ENCODE measurements around the gene SEZ6L.

The SEZ6L gene

DNA sequence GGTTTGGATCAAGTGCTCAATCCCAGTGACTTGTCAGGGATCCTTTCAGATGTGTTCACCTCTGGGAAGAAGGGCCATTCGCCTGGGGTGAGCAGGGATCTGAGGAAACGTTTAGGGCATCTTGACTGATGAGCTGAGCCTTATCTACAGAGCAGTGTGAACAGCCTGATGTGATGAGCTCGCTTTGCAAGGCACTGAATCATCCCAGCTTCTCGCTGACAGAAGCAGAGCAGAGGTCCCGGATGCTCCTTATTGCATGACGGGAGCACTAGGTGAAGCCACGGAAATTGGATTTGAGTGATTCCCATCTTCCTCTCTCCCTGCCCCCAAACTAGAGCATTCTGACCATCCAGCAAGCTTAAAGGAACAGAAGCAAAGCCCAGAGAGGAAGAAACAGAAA is 46.5 kb downstream of the SEZ6L start:
- TF ChIP-seq TAF1 (IDR thresholded peaks at IDR 0.05; ENCODE audit: borderline replicate concordance, low read depth, low read length) (no peak), POLR2A (IDR thresholded peaks at IDR 0.05; ENCODE audit: low read depth, low read length) (no peak), POLR2AphosphoS5 (IDR thresholded peaks at IDR 0.05; ENCODE audit: low read depth, low read length) (no peak)
- FAIRE-seq: no peak
- DNase-seq (ENCODE audit: insufficient read length): no peak

DNA sequence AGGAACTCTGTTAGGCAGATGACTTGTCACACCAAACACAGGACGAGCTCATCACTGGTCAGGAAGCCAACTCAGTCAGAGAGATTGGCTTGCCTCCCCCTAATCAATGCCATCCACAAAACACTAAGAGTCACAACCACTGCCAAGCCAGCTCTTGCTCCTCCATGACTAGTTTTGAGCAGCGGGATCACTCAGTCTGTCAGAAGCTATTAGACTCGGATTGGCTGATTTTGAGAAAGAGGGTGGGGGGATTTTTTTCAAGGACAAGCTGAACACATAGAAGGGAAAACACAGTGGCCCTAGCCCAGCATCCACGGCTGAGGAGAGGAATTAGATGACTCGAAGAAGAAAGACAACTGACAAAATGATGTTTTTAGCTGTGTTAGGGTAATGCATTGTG is 55.9 kb downstream of the SEZ6L start:
- TF ChIP-seq POLR2AphosphoS5 (IDR thresholded peaks at IDR 0.05; ENCODE audit: low read depth, low read length): no peak
- TF ChIP-seq TAF1 (IDR thresholded peaks at IDR 0.05; ENCODE audit: borderline replicate concordance, low read depth, low read length): no peak
- TF ChIP-seq POLR2A (IDR thresholded peaks at IDR 0.05; ENCODE audit: low read depth, low read length): no peak
- DNase-seq (ENCODE audit: insufficient read length) (no peak), FAIRE-seq (no peak)

DNA sequence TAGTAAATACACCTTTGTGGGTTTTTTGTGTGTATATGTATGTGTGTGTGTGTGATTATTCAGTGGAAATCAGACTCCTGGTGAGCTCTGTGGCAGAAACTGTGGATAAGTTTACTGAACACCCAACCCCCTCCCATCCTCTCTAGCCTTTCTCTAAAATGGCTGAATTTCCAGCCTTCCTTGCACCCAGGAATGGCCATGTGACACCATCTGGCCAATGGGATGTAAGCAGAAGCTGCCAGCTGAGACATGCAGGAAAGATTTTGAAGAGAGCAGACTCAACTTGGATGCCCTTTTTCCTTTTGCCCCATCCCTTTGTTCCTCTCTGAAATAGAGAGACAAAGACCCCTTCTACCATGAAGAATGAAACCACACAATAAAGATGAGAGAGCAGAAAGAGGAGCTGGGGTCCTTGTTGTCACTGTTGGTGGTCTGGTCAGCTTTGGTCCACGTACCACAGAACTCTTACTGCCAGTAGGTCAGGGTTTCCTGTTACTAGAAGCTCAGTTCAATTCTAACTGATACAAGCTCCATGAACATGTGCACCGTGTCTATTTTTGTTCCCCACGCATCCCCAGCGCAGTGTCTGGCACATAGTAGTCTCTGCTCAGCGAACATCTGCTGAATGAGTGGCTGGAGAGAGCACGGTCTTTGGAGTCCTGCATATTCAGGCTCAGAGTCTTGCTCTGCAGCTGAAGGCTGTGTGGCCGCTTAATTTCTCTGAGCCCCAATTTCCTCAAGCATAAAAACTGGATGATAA is 57.5 kb downstream of the SEZ6L start:
- TF ChIP-seq POLR2A (IDR thresholded peaks at IDR 0.05; ENCODE audit: low read depth, low read length) (no peak), POLR2AphosphoS5 (IDR thresholded peaks at IDR 0.05; ENCODE audit: low read depth, low read length) (no peak), TAF1 (IDR thresholded peaks at IDR 0.05; ENCODE audit: borderline replicate concordance, low read depth, low read length) (no peak)
- DNase-seq (ENCODE audit: insufficient read length) (no peak), FAIRE-seq (no peak)

DNA sequence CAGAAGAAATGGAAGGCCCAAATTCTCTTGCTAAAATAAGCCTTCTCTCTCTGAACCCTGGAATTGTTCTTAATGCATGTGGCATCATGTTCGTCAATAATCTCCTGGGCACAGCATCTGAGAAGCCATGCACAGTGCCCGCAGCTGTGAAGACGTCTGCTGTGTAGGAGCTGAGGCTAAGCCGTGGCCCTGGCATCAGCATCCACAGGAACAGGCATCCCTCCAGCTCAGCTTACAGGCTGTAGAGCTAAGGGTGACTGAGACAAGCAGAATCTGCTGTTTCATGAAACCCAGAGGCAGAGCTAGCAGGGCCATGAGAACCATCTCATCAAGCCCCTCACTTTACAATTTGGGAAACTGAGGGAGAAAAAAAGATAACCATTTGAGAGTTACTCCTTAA is 60.6 kb downstream of the SEZ6L start:
- no peak for FAIRE-seq
- no peak for DNase-seq (ENCODE audit: insufficient read length)
- TF ChIP-seq TAF1 (IDR thresholded peaks at IDR 0.05; ENCODE audit: borderline replicate concordance, low read depth, low read length) (no peak), POLR2AphosphoS5 (IDR thresholded peaks at IDR 0.05; ENCODE audit: low read depth, low read length) (no peak), POLR2A (IDR thresholded peaks at IDR 0.05; ENCODE audit: low read depth, low read length) (no peak)

DNA sequence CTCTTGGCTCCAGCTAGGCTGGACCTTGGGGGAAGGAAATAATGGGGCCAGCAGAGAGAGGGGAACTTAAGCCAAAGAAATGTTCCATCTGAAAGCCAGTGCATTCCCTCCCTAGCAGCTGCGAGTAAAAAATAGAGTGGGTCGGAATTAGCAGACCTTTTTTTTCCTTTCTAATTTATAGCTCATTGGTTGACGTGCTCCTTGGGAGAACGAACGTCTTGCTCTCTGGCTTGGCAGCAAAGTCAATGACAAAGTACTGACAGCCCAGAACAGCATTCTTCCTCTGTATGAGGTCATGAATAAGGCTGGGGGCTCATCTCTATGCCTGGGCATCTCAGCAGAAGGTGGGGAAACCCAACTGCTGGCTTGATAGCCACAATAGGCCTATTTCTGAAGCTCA is 65.0 kb downstream of the SEZ6L start:
- TF ChIP-seq POLR2A (IDR thresholded peaks at IDR 0.05; ENCODE audit: low read depth, low read length): no peak
- TF ChIP-seq TAF1 (IDR thresholded peaks at IDR 0.05; ENCODE audit: borderline replicate concordance, low read depth, low read length): no peak
- no peak for TF ChIP-seq POLR2AphosphoS5 (IDR thresholded peaks at IDR 0.05; ENCODE audit: low read depth, low read length)
- FAIRE-seq (no peak), DNase-seq (ENCODE audit: insufficient read length) (no peak)

DNA sequence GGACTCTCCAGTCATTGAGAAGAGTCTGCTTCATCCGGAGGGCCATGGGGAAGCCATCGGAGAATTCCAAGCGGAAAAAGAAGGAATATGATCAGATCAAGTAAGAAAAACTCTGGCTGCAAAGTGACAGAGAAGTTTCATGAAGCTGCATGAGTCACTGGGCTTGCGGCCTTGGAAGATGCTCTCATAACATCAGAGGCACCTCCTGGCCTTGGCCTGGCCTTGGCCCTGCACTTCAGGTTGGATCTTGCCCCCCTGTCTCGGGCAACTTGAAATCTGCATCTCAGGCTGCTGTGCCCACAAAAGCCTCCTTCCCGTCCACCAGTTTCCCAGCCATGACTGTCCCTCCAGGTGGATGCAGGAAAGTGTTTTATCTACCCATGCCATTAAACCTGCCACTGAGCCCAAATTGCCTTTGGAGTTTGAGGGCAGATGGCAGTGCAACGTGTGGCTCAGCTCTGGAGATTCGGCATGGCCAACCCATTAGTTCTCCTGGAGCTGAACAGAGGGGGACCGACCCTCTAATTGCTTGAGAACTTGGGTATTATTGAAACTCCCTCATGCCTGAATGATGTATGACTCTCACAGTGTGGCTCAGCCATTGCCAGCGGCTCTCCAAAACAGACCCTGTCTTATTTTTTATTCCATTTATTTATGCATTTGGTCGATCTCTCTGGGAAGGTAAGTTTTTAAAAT is 66.7 kb downstream of the SEZ6L start:
- FAIRE-seq (no peak), DNase-seq (ENCODE audit: insufficient read length) (no peak)
- TF ChIP-seq TAF1 (IDR thresholded peaks at IDR 0.05; ENCODE audit: borderline replicate concordance, low read depth, low read length) (no peak), POLR2A (IDR thresholded peaks at IDR 0.05; ENCODE audit: low read depth, low read length) (no peak), POLR2AphosphoS5 (IDR thresholded peaks at IDR 0.05; ENCODE audit: low read depth, low read length) (no peak)

DNA sequence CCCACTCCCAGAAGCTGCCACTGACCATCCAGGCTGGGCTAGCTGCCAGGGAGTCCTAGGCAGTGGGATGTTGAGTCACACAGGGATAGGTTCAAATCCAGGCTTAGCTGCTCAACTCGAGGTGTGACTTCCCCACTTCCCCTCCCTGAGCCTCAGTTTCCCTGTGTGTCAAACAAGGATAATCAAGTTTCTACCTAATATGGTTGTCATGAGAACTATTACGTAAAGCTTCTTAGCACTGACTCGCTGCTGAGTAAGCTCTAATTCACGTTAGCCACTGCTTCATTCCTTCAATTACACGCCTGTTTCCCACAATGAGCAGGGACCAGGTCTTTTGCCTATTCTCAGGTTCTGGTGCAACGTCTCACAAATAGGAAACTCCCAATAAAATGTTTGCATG is 67.7 kb downstream of the SEZ6L start:
- DNase-seq (ENCODE audit: insufficient read length) (no peak), FAIRE-seq (no peak)
- no peak for TF ChIP-seq POLR2A (IDR thresholded peaks at IDR 0.05; ENCODE audit: low read depth, low read length)
- TF ChIP-seq POLR2AphosphoS5 (IDR thresholded peaks at IDR 0.05; ENCODE audit: low read depth, low read length): no peak
- TF ChIP-seq TAF1 (IDR thresholded peaks at IDR 0.05; ENCODE audit: borderline replicate concordance, low read depth, low read length): no peak

DNA sequence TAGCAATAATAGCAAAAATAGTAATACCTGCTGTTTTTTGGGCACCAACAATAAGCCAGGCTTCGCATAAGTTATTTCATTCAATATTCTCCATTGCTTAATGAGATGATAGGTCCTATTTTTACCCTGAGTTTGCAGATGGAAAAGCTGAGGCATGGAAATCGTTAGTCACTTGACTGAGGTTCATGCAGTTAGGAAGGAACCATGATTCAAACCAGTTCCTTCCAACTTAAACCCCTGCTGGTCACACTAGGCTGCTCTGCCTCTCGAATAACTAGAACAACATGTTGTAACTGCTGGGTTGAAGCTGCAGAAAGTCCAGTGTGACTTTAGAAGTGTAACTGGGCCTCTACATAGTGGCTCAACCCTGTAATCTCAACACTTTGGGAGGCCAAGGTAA is 69.3 kb downstream of the SEZ6L start:
- DNase-seq (ENCODE audit: insufficient read length) (no peak), FAIRE-seq (no peak)
- TF ChIP-seq POLR2A (IDR thresholded peaks at IDR 0.05; ENCODE audit: low read depth, low read length) (no peak), TAF1 (IDR thresholded peaks at IDR 0.05; ENCODE audit: borderline replicate concordance, low read depth, low read length) (no peak), POLR2AphosphoS5 (IDR thresholded peaks at IDR 0.05; ENCODE audit: low read depth, low read length) (no peak)

DNA sequence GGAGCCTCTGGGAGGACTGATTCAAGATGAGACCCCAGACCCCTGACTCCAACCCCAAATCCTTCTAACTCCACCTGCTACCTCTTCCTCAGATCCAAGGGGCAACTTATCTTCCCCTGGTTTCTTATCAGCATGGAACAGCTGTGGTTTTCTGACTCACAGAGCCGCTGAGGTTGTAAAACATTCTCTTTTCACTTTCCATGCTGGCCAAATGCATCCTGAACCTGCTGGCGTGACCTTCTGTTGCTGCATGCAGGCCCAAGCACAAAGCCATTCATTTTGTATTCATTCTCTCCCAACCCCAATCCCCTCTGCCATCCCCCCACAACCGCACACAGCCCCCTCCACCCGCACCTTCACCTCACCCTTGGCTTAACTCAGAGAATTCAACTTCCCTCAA is 70.3 kb downstream of the SEZ6L start:
- no peak for TF ChIP-seq TAF1 (IDR thresholded peaks at IDR 0.05; ENCODE audit: borderline replicate concordance, low read depth, low read length)
- no peak for TF ChIP-seq POLR2AphosphoS5 (IDR thresholded peaks at IDR 0.05; ENCODE audit: low read depth, low read length)
- TF ChIP-seq POLR2A (IDR thresholded peaks at IDR 0.05; ENCODE audit: low read depth, low read length): no peak
- FAIRE-seq (no peak), DNase-seq (ENCODE audit: insufficient read length) (no peak)

DNA sequence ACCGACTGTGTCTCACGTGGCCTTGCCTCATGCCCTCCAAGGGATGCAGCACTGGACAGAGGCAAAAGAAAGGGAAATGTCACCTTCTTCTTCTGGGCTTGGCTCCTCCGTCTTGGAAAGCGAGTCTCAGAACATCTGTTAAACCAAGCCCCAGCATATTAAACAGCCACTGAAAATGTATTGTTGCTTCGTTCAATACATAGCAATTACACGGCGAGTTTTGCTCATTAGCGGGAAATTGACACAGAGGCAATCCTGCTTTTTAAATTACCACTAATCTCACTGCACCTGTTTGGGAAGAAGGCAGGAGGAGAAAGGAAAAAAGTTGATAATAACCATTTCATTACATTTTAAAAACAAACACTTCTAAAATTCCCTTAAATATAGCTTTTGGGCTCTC is 72.1 kb downstream of the SEZ6L start:
- DNase-seq (ENCODE audit: insufficient read length) (no peak), FAIRE-seq (no peak)
- TF ChIP-seq POLR2AphosphoS5 (IDR thresholded peaks at IDR 0.05; ENCODE audit: low read depth, low read length) (no peak), TAF1 (IDR thresholded peaks at IDR 0.05; ENCODE audit: borderline replicate concordance, low read depth, low read length) (no peak), POLR2A (IDR thresholded peaks at IDR 0.05; ENCODE audit: low read depth, low read length) (no peak)

DNA sequence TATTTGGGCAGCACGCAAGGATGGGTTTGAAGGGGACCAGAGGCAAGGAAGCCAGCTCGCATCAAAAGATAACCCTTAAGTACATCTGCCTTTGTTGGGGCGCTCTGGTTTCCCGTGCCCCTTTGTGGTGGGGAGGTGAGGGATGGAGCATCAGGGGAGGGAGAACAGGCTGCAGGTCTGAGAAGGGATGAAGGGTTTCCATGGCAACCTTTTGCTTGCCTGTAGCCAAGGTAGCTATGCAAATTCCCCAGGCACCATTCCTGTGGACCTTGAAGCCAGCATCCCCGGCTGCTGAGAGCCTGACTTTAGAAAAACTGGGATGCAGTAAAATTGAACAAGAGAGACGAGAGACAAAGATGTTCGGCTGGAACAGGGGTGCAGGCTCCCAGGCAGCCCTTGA is 75.7 kb downstream of the SEZ6L start:
- DNase-seq (ENCODE audit: insufficient read length): no peak

DNA sequence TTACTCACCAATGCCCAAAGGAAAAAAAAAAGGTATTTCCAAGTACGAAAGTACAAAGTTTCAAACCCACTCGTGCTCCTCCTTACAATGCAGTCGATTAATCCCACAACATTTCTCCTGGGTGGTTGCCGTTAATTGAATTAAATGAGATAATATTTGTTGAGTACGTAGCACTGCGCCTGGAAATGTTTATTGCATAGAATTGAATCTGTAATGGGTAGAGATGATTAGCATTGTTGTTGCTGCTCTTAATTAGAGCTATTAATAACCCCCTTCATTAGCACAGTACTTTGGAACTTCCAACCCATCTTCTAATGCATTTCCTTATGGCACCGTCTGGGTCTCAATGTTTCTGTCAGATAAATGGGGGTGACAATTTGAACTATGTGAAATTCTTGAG is 77.3 kb downstream of the SEZ6L start:
- DNase-seq (ENCODE audit: insufficient read length) (no peak), FAIRE-seq (no peak)
- no peak for TF ChIP-seq POLR2A (IDR thresholded peaks at IDR 0.05; ENCODE audit: low read depth, low read length)
- TF ChIP-seq POLR2AphosphoS5 (IDR thresholded peaks at IDR 0.05; ENCODE audit: low read depth, low read length): no peak
- TF ChIP-seq TAF1 (IDR thresholded peaks at IDR 0.05; ENCODE audit: borderline replicate concordance, low read depth, low read length): no peak

More for the DNA sequence above, 75.7 kb downstream of the SEZ6L start:
- FAIRE-seq: no peak
- TF ChIP-seq POLR2A (IDR thresholded peaks at IDR 0.05; ENCODE audit: low read depth, low read length) (no peak), TAF1 (IDR thresholded peaks at IDR 0.05; ENCODE audit: borderline replicate concordance, low read depth, low read length) (no peak), POLR2AphosphoS5 (IDR thresholded peaks at IDR 0.05; ENCODE audit: low read depth, low read length) (no peak)
